GM19238 (cell line): ENCODE results near the gene TAP2.

Source experiments
- DNase-seq: peaks from one replicate; pipeline ENCODE4 v3.0.0; 2011; ENCODE audit warnings: low spot score; ENCODE audit not compliant: insufficient read length

Gene TAP2

GRCh38 chr6:32792901-32793435 is 45.6 kb downstream of the TAP2 start:
- DNase-seq: no peak

- no peak for DNase-seq
Measured at GRCh38 chr6:32790306-32790705, 48.2 kb downstream of the TAP2 start.
